ENCODE measurements around the gene BMP6. TPM values are rescaled to one million over a fixed set of nuclear protein-coding genes. Genes with fewer than 3 reads are reported as not detected.

The BMP6 gene
- total RNA-seq, 1 experiment from 2014 or later: 1.9 TPM

DNA sequence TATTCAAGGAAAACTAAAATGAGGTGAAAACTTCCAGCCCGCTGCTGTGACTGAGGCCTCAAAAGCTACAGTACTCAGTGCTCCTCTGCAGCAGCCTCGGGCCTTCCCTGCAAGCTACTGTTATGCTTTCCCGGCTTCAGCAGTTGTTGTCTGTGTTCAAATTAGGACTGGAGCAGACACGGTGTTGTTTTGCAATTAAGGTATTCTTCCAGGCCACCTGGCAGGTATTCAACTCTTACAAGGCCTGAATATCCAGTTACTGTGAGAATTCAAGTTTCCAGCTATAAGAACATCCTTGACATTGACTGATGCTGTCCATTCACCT, 174.0 kb downstream of the BMP6 start:
- H3K9me3 ChIP-seq (ENCODE audit: low read depth, low read length, poor library complexity, severe bottlenecking): no peaks in the 10 kb centered on the region
- BruUV-seq (replicated peaks): no TSS peak
- CTCF ChIA-PET: no interaction called here
- no peak overlapping the region for H3K4me3 ChIP-seq (ENCODE audit: low read depth, low read length, poor library complexity, severe bottlenecking)
- H3K4me1 ChIP-seq (ENCODE audit: insufficient read depth, low read length, poor library complexity, severe bottlenecking): no peaks in the 10 kb centered on the region
- POLR2A ChIA-PET (ENCODE audit: low non-redundant PET): no interaction called here
- TF ChIP-seq EZH2 (IDR thresholded peaks at IDR 0.05; ENCODE audit: borderline replicate concordance, low read depth, low read length, poor library complexity, severe bottlenecking): no peak
- TF ChIP-seq, protein P1, sequence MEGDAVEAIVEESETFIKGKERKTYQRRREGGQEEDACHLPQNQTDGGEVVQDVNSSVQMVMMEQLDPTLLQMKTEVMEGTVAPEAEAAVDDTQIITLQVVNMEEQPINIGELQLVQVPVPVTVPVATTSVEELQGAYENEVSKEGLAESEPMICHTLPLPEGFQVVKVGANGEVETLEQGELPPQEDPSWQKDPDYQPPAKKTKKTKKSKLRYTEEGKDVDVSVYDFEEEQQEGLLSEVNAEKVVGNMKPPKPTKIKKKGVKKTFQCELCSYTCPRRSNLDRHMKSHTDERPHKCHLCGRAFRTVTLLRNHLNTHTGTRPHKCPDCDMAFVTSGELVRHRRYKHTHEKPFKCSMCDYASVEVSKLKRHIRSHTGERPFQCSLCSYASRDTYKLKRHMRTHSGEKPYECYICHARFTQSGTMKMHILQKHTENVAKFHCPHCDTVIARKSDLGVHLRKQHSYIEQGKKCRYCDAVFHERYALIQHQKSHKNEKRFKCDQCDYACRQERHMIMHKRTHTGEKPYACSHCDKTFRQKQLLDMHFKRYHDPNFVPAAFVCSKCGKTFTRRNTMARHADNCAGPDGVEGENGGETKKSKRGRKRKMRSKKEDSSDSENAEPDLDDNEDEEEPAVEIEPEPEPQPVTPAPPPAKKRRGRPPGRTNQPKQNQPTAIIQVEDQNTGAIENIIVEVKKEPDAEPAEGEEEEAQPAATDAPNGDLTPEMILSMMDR (conservative IDR thresholded peaks at IDR 0.05; ENCODE audit: low read depth, low read length): no peak
- H3K36me3 ChIP-seq (ENCODE audit: insufficient read depth, low read length, poor library complexity, severe bottlenecking): peaks cover 91% of the 10 kb centered on the region
- H3K27ac ChIP-seq (ENCODE audit: low read depth, low read length, poor library complexity, severe bottlenecking): no peak overlapping the region
- intact Hi-C loops (cut with micrococcal nuclease; ENCODE audit: unreplicated experiment): loop anchor here (10.0 kb wide), 1 partner anchor 175 kb away; the partner anchor contains the start of gene BMP6
- H3K27me3 ChIP-seq (replicated peaks; ENCODE audit: insufficient read depth, low read depth, low read length, poor library complexity): no peaks in the 10 kb centered on the region
- no peak for DNase-seq (ENCODE audit: low spot score)

DNA sequence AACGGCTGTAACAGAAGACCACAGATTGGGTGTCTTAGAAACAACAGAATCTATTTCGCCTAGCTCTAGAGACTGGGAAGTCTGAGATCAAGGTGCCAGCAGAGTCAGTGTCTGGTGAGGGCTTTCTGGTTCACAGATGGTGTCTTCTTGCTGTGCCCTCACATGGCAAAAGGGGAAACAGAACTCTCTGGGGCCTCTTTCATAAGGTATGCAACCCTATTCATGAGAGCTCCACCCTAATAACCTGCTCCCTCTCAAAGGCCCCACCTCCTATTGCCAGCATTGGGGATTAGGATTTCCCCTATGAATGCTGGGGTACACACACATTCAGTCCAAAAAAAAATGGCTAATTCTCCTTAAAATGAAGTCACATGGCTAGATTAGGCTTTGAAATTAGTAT, 174.7 kb downstream of the BMP6 start:
- Histone ChIP-seq H3K27me3 (replicated peaks; ENCODE audit: insufficient read depth, low read depth, low read length, poor library complexity) (no peaks in the 10 kb centered on the region), H3K4me1 (ENCODE audit: insufficient read depth, low read length, poor library complexity, severe bottlenecking) (no peaks in the 10 kb centered on the region), H3K36me3 (ENCODE audit: insufficient read depth, low read length, poor library complexity, severe bottlenecking) (peaks cover 85% of the 10 kb centered on the region), H3K27ac (ENCODE audit: low read depth, low read length, poor library complexity, severe bottlenecking) (no peak overlapping the region), H3K4me3 (ENCODE audit: low read depth, low read length, poor library complexity, severe bottlenecking) (no peak overlapping the region), H3K9me3 (ENCODE audit: low read depth, low read length, poor library complexity, severe bottlenecking) (no peaks in the 10 kb centered on the region)
- CTCF ChIA-PET: no interaction called here
- POLR2A ChIA-PET (ENCODE audit: low non-redundant PET): no interaction called here
- DNase-seq (ENCODE audit: low spot score): no peak
- no TSS peak for BruUV-seq (replicated peaks)
- TF ChIP-seq, protein P1 (conservative IDR thresholded peaks at IDR 0.05; ENCODE audit: low read depth, low read length): no peak
- TF ChIP-seq EZH2 (IDR thresholded peaks at IDR 0.05; ENCODE audit: borderline replicate concordance, low read depth, low read length, poor library complexity, severe bottlenecking): no peak
- intact Hi-C loops (cut with micrococcal nuclease; ENCODE audit: unreplicated experiment): no loop called here

DNA sequence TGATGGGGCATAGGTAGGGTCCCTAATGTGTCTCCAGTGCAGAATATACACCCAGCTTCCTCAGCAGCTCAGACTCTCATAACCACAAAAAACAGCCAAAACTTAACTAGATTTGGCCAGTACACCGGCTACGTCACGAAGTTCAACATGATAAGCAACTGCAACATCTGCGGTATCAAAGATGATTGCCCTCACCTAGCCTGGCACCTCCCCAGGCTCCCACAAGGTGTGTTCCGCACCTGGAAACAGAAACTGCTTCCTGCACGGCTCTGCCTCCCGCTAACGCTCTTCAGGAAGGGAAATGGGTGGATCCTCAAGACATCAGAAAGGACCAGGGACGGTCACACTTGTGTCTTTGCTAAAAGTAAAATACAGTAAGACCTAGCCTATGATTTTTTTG, 175.2 kb downstream of the BMP6 start:
- no peak overlapping the region for H3K4me3 ChIP-seq (ENCODE audit: low read depth, low read length, poor library complexity, severe bottlenecking)
- no peak for DNase-seq (ENCODE audit: low spot score)
- TF ChIP-seq EZH2 (IDR thresholded peaks at IDR 0.05; ENCODE audit: borderline replicate concordance, low read depth, low read length, poor library complexity, severe bottlenecking): no peak
- TF ChIP-seq, protein P1 (conservative IDR thresholded peaks at IDR 0.05; ENCODE audit: low read depth, low read length): no peak
- ChIA-PET POLR2A (ENCODE audit: low non-redundant PET) (no interaction called here), CTCF (no interaction called here)
- H3K36me3 ChIP-seq (ENCODE audit: insufficient read depth, low read length, poor library complexity, severe bottlenecking): peaks cover 82% of the 10 kb centered on the region
- no peak overlapping the region for H3K27ac ChIP-seq (ENCODE audit: low read depth, low read length, poor library complexity, severe bottlenecking)
- intact Hi-C loops (cut with micrococcal nuclease; ENCODE audit: unreplicated experiment): no loop called here
- H3K9me3 ChIP-seq (ENCODE audit: low read depth, low read length, poor library complexity, severe bottlenecking): no peaks in the 10 kb centered on the region
- no peaks in the 10 kb centered on the region for H3K4me1 ChIP-seq (ENCODE audit: insufficient read depth, low read length, poor library complexity, severe bottlenecking)
- no TSS peak for BruUV-seq (replicated peaks)
- no peaks in the 10 kb centered on the region for H3K27me3 ChIP-seq (replicated peaks; ENCODE audit: insufficient read depth, low read depth, low read length, poor library complexity)
